ENCODE results near the gene HIPK4.
"Not testable (repeated sequence)": the region's sequence is repeated elsewhere in the genome, so short reads cannot be mapped to it uniquely, and the experiment has no call there.

HIPK4 gene

DNA sequence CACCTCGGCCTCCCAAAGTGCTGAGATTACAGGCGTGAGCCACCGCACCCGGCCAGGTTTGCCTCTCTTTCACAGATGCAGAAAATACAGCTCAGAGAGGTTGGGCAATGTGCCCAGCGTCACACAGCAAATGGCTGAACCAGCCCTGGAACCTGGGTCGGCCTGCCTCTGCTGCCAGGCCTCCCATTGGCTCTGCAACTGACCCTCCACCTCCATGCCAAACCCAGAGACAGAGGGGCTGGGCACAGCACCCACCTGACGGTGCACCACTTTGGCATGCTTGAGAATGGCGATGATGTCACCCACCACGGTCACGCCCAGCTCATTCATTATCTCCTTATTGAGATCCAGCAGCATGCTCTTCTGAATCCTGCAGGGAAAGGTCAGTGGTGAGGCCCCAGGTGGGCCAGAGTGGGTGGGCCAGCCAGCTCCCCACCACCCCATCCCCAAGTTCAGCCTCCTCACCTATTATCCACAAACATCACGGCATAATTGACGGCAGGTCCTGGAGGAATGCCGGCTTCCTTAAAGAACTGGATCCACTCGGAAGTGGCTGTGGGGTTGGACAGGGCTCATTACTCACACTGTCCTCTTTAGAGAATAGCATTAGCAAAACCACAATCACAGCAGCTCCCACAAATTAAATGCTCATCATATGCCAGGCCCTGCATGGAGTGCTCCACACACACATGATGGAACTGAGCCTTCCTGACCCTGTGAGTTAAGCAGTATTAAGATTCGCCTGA is 54.0 kb downstream of the HIPK4 start:
- no peak for ATAC-seq

DNA sequence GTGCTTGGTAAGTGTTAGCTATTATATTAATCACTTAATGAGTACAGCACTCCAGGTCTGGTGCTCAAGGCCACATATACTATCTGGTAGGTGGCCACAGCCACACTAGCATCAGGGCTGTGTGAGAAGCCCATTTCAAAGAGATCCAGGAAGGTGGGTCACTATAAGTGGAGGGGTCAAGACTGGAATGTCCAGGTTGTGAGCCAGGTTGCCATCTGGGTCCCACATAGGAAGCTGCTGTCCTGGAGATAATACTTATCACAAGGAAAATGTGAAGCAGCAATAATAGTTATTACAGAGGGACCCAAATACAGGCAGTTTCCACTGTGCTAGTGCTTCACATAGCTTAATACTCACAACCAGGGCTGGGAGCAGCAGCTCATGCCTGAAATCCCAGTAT is 54.9 kb downstream of the HIPK4 start:
- ATAC-seq, result no peak

DNA sequence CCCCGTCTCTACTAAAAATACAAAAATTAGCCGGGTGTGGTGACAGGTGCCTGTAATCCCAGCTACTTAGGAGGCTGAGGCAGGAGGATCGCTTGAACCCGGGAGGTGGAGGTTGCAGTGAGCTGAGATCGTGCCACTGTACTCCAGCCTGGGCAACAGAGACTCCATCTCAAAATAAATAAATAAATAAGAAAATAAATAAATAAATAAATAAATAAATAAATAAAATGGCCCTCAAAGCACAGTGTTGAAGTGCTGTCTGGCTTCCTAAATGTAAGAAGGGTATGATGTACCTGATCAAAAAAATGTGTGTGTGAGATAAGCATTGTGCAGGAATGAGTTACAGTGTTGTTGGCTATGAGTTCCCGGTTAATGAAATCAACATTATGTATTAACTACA is 56.9 kb downstream of the HIPK4 start:
- not testable (repeated sequence) for ATAC-seq

DNA sequence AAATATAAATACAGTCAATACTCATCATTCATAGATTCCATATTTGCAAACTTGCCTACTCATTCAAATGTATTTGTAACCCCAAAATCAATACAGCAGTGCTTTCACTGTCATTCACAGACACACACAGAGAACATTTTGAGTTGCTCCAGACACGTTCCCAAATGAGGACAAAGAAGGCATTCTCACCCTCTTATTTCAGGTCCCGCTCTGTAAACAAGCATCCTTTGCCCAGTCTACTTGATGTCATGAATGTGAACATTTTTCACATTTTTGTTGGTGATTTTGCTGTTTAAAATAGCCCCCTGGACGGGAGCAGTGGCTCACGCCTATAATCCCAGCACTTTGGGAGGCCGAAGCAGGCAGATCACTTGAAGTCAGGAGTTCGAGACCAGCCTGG is 57.3 kb downstream of the HIPK4 start:
- no peak for ATAC-seq

DNA sequence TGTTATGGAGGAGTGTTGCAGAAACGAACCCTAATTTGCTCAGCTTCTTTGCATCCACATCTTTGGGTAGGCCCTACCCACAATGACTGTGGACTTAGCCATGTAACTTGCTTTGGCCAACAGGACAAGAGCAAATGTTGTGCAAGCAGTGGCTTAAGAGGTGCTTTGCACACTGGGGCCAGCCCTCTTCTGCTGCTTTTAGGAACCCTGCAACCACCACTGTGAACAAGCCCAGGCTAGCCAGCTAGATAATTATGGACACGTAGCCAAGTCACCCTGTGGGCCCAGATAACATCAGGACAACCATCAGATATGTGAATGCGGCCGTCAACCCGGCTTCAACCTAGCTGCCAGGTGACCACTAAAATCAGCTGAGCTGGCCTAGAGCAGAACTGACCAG is 58.9 kb downstream of the HIPK4 start:
- ATAC-seq, result no peak
